HG03432 (cell line): Measurements from ENCODE around the gene MRPL55.

Source experiments
- ATAC-seq: cut with Tn5 transposase; IDR thresholded peaks from one replicate; pipeline ENCODE4 v1.9.1; 2021; ENCODE audit warnings: mild to moderate bottlenecking, moderate library complexity; ENCODE audit not compliant: unreplicated experiment

The MRPL55 gene

DNA sequence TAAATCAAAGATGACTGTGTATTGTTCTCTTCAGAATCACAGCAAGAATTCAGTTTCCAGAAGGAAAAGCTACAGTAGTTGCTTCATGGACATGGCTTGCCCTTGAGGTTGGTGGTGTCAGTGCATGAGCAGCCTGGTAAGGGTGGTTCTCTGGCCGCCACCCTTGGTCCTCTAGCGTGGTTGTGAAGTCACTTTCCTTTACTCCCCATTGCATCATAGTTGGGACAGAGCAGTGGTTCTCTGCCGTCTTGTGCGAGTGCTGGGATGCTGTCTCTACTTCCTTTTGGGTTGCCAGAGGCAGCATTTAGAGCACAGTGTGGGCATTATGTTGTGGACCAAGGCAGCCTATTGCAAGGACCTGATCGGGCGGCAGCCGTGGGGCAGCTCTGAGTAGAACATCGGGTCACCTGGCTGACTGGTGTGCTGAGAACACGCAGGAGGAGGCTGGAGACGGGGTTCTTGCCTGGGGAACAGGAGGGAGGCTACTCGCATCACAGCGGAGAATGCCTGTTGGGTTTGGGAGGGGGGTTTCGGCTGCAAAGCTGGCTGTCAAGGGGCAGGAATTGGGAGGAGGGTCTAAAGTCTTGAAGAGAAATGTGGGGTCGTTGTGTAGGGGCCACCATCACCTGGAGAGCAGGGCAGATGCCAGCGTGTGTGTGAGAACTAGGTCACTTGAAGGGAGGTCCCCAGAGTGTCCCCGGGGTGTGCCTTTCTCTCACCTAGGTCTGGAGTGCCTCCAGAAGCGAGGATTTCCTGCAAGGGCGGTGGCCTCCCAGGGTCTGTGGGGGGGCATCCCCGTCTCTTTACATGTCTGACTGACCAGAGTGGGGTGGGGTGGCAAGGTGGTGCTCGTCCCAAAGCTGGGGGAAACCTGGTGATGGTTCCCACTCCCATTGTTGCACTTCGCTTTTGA is 20.3 kb downstream of the MRPL55 start:
- no peak for ATAC-seq

DNA sequence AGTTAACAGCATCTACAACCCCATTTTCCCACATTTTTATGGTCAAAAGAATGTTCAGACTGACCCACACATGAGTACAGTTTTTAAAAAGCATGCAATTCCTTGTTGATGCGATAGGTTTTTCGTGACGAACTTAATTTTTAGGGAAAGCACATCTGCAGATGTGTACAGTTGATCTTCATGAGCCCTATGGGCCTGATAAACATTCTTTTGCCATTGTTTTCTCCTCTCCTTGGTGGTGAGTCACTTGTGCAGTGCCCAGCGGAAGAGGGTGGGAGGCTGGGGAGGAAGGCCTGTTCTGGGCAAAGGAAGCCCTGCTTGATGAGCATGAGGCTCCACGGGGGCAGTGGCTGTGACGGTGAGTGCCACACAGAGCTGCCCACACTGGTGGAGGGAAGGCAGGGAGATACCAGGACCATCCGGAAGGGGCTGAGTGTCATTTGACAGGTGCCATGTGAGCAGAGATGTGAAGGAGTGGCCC is 21.3 kb downstream of the MRPL55 start:
- no peak for ATAC-seq

DNA sequence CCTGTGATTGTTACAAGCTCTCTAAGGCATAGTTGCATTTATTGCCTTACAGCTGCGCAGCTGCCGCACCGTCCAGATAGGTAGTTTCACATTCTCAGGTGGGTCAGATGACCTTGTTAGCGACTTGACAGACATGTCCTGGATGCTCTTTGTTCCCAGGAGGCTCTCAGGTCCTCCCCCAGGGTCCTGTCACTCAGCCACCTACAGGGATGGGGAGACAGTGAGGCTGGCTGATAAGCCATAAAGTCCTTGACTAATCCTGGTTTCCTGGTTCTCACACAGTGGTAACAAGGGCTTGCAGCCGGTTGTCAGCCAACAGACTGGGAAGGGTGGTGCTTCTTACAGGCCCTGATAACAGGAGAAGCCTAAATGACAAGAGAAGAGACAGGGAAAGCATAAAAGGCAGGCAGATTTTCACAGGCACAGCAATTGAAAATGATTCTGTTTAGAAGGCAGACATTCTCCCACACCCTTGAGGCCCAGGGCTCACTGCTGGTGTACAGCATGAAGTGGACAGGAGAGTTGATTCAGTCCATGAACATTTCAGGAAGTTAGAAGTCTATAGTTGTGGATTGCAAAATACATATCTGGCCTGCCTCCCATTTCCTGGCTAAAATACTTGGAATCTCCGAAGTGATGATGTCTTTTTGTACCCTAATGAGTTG is 23.7 kb downstream of the MRPL55 start:
- no peak for ATAC-seq

DNA sequence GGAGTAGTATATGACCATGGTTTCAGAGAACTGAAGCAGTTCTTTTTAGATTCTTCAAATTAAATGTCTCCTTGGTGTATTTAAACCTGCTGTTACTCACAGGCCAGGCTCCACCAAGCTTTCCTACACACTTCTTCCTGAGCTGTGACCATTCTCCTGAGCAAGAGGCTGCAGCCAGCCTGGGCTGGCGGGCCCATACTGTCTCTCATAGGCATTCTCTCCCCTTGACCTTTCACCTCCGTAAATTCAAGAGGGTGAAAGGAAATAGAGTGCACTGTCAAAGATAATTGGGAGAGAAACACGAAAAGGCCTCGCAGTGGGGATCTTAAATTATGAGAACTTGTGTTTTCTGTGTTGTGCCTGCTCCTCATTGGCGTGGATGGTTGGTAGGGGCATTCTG is 24.3 kb downstream of the MRPL55 start:
- no peak for ATAC-seq

DNA sequence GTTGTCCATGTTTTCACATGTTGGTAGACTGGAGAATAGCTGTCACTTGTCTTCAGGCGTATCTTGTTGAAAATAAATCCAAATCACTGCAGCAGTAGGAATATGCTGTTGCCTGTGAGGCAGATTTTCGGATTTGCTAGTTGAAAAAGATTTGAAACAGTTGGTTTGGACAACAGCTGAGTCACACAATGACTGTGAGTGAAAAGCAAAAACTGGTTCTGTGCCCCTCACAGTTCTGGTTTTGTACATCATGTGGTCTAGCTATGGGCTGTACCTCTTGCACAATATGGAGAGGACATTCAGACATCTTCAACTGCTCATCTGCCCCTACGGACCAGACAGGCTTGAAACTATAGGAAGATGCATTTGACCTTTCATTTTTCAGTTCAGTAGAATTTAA is 24.8 kb downstream of the MRPL55 start:
- ATAC-seq, result no peak

DNA sequence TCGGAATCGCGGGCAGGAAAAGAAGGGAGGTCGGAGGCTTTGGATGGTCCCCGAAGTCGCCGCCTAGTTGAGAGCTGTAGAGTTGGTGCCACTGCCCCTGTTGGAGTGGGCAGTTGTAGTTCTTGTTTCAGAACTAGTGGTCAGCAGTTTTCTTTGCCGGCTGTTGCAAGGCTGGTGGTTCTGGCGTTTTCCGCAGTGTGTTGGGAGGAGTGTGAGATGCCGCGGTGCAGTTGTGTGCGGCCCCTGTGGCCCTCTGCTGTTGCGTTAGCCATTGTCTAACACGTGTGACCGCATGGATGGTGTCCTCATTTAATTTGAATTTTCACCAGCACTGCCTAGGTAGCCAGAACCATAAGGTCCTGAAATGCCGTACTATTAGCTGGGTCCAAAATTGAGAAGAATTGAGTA is 25.2 kb downstream of the MRPL55 start:
- no peak for ATAC-seq

DNA sequence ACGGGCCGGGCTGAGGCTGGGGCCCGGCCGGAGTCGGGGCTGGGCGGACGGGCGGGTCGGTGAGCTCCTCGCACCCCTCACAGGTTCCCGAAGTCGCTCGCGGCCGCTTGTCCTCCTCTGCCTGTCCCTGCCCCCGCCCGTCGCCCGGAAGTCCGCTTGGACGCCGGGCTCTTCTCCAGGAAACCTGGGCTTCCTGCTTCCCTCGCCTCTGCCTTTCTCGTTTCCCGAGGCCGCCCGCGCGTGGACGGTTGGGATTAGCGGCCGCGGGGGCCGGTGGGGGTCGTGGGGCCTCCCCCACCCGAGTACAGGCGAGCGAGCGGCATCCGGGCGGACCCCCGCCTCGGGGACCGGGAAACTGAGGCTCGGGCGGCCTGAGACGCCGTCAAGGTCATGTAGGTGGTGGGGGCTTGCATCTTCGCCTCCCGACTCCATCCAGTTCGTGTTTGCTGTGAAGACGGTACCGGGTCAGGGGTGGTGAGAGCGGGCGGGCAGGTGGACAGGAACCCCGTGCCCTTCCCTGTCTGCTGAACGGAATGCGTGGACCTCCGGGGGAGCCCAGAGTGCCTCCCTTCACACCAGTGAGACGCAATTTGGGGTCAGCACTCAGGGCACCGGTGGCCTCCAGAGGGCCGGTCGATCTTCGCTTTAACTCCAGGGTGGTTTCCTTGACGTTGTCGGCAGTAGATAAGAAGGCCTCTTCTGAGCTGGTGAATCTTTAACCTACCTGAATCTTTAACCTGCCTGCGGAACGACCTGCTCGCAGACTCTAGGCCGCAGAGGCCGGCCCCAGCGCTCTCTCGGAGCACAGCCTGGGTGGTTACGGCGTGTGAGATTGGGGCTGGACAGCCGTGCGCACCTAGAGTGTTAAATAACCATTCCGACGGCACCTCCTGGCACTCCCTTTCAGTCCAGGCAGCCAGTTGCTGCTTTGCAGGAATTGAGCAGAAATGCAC is 25.9 kb downstream of the MRPL55 start:
- peak; percentile 25 for ATAC-seq

DNA sequence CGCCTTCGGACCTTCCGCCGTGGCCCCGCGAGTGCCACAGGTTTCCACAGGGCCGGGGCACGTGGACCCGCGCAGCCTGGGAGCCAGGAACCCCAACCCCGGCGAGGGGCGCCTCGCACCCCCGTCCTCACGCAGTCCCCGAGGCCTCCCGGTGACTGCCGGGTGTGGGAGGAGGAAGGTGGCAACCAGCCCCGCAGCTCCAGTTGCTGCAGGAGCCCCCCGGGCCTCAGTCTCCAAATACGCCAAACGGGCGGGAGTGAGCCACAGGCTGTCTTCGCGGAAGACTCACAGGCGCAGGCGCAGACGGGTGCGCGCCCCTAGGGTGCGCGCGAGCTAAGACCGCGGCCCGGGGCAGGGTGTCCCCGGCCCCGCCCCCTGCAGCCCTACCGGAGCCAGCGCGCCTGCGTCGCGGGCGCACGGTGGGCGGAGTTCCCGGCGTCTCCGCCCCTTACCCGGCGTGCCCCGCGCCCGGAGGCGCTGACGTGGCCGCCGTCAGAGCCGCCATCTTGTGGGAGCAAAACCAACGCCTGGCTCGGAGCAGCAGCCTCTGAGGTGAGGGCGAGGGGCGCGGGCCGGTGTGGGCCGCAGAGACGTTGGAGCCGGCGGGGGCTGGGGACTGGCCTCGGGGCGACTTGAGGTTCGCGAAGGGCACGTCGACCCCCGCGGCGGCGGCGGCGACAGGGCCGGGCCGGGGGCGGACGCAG is 26.7 kb downstream of the MRPL55 start, which contains the start of gene ARF1:
Gene ARF1 (plus strand): TSS at position 495 of the 704 bp plus-strand sequence. CDS start 14,407 bp downstream, outside the sequence.
- ATAC-seq, result peak; percentile 81

DNA sequence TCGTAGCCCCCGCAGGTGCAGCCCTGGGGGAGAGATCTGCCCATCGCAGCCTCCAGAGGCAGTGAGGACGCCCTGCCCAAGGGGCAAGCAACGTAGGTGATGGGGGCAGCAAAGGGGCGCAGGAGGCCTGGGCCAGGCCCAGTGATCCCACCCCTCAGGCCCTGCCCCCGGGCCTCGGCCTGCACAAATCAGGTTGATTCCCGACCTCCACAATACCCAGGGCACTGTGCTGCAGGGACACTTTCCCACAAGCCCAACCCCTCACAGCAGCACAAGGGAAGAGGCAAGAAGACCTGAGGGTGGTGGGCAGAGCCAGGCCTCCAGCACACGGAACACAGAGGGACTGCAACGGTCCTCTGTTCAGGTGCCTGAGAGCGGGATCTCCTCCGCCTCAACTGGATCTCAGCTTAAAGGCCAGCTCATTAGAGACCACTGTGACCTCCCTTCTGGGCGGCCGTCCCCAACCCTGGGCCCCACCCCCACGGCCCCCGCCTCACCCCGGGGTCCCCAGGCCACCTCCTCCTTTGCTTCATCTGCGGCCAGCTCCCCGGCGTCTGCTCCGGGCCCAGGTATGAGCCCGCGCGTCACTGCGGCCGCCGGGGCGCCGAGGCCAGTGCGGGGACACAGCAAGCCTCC is 27.4 kb downstream of the MRPL55 start:
- peak; percentile 33 for ATAC-seq

DNA sequence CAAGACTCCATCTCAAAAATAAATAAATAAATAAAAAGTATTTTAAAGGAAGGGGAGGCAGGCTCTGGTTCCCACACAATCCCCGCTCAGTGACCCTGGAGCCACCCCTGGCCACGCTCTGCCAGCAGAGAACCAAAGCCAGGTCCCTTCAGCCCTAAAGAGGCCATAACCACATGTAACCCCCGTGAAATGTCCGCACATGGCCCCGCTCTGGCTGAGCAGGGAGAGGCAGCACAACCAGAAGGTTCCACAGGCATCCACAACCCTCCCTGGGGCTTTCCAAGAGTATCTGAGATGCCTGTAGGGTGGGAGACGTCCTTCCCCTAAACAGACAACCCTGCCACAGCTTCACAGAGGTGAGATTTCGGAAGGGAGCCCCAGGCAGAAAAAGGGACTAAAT is 28.0 kb downstream of the MRPL55 start:
- no peak for ATAC-seq

DNA sequence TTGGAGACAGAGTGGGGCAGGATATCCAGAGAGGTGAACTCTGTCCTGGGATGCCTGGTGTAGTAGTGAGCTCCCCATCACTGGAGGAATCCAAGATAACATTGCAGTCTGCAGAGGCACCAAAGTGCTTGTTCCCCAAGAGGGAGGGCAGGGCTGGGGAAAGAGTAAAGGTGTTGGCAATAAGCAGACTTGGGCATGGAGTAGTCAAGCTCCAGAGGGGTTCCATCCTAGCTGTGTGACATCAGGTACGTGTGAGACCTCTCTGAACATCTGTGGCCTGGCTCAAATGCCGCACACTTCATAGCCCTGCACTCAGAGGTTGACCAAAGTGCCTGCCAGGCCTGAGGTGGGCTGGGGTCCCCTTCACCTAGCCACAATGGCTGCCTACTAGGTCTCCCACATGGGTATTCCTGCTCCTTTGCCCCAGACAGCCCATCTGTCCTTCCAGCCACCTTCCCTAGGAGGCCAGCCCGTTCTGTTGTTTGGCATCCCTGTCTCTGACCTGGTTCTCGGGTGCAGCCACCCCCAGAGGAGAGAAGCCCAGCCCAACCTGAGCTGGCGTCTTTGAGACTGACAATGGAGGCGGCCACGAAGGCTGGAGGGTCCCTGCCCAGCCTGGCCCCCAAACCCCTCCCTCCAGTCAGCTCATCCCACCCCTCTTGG is 29.4 kb downstream of the MRPL55 start:
- ATAC-seq, result no peak

DNA sequence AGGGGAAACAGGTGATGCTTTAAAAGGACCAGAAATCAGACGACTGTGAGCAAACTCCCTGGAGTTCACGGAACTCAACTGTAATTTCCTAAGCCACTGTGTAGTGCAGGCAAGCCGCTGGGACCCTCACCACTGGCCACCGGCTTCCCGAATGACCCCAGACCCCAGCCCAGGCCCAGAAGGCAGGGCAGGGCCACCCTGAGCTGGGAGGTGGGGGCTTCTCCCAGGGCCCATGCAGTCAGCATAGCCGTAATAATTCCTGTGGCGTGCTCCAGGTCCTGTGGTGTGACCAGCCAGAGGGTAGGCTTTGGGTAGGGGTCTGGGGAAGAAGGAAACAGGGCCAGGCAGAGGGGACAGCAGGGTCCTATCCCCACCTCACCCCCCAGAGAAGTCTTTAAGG is 30.1 kb downstream of the MRPL55 start:
- ATAC-seq, result no peak

DNA sequence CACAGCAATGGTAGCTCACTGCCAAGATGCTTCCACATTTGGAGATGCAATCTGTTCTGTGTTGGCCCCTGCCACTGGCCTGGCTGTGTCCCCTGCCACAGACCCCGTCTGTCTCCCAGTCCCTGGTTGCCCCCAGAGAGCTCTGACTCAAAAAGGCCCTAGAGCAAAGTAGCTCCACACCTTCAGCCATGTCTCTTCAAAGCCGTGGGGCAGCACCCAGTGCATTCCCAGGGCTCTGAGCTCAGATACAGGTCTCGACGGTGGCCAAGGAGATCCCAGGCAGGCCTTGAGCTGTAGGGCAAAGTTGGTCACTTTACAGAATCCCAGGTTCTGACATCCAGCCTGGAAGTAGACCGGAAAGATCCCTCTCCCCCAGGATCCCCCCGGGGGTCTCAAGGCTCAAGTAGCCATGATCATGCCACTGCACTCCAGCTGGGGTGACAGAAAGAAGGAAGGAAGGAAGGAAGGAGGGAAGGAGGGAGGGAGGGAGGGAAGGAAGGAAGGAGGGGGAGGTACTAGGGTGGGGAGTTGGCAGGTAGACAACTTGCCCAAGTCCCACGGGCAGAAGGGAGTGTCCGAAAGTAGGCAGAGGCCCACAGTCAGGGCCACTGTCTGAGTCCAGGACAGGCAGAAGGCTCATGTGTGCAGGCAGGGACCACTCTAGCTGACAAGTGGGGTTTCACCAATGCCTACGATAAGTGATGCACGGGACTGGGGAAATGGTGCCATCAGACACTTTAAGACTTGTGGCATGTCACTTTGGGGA is 31.4 kb downstream of the MRPL55 start:
- no peak for ATAC-seq

DNA sequence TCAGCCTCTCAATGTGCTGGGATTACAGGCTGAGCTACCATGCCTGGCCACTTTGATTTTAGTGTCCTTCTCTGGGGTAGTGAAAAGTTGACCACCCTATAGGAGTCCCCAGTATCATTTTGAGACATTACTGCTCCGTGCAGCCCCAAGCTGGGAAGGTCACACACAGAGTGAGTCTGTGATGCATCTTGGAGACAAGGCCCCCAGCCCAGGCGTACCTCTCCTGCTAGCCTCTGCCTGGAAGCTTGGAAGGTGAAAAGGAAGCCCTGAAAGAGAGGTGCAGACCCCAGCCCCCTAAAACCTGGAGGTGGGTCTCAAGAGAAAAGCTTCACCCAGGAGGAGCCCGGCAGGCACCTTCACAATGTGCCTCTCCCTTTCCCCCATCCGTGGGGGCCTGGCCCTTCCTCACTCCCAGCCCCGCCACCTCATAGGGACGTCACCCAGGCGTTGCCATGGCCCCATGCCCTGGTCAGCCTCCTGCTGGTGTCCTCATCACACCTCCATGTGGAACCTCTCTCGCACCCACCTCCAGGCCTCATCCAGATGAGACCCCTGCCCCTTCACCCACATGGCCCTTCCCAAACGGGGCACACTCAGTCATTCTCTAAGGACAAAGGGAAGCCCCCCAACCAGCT is 32.2 kb downstream of the MRPL55 start:
- ATAC-seq, result no peak

DNA sequence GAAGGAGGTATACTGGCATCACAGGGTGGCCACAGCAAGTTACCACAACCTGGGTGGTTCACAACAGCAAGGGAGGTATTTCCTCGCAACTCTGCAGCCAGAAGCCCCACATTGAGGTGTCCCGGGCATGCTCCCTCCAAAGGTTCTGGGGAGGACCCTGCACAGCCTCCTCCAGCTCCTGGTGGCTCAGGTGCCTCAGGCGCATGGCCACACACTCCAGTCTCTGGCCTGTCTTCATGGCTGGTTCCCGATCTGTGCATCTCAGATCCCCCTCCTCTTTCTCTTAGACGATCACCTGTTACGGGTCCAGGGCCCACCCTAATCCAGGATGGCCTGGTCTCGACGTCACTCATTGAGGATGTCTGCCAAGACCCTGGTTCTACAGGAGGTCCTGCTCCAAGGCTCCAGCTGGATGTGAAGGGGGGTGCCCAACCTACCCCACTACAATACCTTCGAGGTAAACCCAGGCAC is 33.3 kb downstream of the MRPL55 start:
- ATAC-seq, result no peak

DNA sequence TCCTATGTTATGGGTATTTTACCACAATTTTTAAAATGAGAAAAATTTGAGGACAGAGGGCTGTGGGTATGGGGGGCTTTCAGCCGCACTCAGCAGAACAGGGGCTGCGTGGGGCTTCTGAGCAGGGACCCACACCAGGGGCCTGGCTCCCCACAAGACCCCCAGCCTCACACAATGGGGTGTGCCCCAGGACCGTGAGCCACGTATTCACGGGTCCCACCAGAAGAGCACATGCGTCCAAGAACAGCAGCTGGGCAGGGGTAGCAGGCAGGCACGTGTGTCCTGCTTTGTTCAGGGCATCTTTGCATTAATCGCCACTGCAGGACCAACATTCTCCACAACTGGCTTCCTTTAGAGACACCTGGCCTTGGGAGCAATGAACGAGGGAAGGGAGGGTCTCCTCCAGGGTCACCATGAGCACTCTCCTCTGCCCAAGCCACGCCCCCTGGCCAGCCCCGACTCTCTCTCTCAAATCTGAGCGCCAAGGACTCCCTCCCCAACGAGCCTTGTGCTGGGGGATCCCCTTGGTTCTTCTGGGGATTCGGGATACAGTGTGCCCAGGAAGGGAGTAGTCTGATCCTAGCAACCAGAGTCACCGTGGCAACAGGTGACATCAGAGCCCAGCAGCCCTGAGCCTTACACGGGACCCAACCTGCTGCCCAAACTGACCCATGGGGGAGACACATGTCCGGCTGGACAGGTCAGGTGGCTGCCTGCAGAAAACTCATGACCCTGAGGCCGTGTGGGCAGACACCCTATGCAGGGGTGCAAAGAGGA is 34.0 kb downstream of the MRPL55 start:
- no peak for ATAC-seq

DNA sequence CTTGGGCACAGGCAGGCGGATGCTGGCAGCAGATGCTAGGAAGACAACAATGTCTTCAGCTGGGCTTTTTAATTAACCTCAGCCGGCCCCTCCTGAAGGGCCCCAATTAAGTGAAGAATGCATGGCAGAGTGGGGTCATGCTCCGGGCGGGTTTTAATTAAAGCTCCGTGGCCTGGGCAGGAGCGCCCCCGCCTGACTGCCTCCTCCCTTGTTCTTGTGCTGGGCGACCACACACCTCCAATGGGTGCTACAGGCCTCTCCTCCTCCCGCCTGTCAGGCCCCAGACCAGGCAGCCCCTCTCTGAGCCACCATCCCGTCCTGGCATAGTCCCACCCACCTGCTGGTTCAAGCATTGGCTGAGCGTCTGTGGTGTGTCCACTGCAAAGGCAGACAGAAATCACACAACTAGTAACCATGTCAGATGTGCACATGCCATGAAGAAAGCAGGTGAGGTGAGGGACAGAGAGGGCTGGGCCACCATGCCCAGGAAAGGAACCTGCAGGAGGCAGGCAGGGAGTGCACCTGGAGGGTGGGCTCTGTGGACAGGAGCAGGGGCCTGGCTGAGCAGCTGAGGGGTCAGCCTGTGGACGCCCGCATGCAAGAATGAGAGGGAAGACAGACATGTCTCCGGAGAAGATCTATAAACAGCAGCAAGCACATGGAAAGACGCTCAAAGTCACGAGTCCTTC is 35.1 kb downstream of the MRPL55 start:
- no peak for ATAC-seq
